Transverse colon (tissue), 4 donors: ENCODE results near the gene PDE4B.
"Not testable (repeated sequence)": the region's sequence is repeated elsewhere in the genome, so short reads cannot be mapped to it uniquely, and the experiment has no call there.

Source experiments
- POLR2AphosphoS5 ChIP-seq, 3 donors: sonication (generic); formaldehyde crosslinking; IDR thresholded peaks; one replicate each; pipeline ENCODE4 v1.6.1; 2016; ENCODE audit warnings: antibody characterized with exemption in 3 of 3
- TF ChIP-seq, protein P1 (sequence below), 5 experiments: fragments of 200-600 bp in 3 of 5; fragments of 450-650 bp in 2 of 5; sonication (generic) in 3 of 5; IDR thresholded peaks; 1 replicate in 2 of 5; 2 replicates in 3 of 5; pipeline ENCODE4 v1.5.1; 2016 to 2017; ENCODE audit warnings: antibody characterized with exemption in 5 of 5, inconsistent platforms in 3 of 5, mild to moderate bottlenecking in 2 of 5, moderate library complexity in 1 of 5

DNA sequence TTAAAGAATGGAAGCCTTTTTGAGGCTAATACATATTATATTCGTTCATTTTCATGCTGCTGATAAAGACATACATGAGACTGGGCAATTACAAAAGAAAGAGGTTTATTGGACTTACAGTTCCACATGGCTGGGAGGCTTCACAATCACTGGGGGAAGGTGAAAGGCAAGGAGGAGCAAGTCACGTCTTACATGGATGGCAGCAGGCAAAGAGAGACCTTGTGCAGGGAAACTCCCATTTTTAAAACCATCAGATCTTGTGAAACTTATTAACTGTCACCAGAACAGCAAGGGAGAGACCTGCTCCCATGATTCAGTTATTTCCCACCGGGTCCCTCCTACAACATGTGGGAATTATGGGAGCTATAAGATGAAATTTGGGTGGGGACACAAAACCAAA lies 264.8 kb downstream of the PDE4B start:
- TF ChIP-seq, protein P1, sequence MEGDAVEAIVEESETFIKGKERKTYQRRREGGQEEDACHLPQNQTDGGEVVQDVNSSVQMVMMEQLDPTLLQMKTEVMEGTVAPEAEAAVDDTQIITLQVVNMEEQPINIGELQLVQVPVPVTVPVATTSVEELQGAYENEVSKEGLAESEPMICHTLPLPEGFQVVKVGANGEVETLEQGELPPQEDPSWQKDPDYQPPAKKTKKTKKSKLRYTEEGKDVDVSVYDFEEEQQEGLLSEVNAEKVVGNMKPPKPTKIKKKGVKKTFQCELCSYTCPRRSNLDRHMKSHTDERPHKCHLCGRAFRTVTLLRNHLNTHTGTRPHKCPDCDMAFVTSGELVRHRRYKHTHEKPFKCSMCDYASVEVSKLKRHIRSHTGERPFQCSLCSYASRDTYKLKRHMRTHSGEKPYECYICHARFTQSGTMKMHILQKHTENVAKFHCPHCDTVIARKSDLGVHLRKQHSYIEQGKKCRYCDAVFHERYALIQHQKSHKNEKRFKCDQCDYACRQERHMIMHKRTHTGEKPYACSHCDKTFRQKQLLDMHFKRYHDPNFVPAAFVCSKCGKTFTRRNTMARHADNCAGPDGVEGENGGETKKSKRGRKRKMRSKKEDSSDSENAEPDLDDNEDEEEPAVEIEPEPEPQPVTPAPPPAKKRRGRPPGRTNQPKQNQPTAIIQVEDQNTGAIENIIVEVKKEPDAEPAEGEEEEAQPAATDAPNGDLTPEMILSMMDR (IDR thresholded peaks at IDR 0.05) = not testable (repeated sequence)
- TF ChIP-seq POLR2AphosphoS5 (IDR thresholded peaks at IDR 0.05) = not testable (repeated sequence)
